MM.1S (cell line): ENCODE results near the gene TRNP1.

Source experiments
- EZH2 ChIP-seq: fragments of 300-600 bp; sonication (generic); optimal IDR thresholded peaks from 2 replicates; pipeline ENCODE3; 2017; ENCODE audit warnings: low read depth, mild to moderate bottlenecking, antibody characterized with exemption, low read length, mixed read lengths
- EZH2phosphoT487 ChIP-seq: fragments of 300-600 bp; sonication (generic); IDR thresholded peaks from 2 replicates; pipeline ENCODE4 v1.6.1; 2018; ENCODE audit warnings: antibody characterized with exemption, low read length
- TF ChIP-seq, protein P1 (sequence below): fragments of 300-600 bp; sonication (generic); IDR thresholded peaks from 2 replicates; pipeline ENCODE4 v1.5.1; 2016; ENCODE audit warnings: antibody characterized with exemption, low read length, mixed read lengths

DNA sequence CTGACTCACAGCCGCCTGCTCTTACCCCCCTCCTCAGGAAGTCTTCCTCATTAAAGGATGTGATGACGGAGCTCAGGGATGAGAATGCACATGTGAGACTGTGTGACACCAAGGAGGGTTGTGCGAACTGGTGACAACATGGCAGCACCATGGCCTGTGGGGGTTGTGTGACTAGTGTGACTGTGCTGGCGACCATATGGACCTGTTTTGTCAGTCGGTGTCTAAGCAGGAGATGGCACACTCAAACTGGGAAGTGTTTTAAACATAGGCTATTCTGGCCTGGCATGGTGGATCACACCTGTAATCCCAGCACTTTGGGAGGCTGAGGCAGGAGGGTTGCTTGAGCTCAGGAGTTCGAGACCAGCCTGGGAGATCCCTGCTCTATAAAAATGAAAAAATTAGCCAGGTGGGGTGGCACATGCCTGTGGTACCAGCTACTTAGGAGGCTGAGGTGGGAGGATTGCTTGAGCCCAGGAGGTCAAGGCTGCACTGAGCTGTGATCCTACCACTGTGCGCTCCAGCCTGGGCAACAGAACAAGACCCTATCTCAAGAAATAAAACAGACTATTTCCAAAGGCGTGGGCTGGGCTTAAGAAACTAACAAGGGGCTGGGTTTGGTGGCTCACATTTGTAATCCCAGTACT is 7.4 kb downstream of the TRNP1 start:
- TF ChIP-seq, protein P1, sequence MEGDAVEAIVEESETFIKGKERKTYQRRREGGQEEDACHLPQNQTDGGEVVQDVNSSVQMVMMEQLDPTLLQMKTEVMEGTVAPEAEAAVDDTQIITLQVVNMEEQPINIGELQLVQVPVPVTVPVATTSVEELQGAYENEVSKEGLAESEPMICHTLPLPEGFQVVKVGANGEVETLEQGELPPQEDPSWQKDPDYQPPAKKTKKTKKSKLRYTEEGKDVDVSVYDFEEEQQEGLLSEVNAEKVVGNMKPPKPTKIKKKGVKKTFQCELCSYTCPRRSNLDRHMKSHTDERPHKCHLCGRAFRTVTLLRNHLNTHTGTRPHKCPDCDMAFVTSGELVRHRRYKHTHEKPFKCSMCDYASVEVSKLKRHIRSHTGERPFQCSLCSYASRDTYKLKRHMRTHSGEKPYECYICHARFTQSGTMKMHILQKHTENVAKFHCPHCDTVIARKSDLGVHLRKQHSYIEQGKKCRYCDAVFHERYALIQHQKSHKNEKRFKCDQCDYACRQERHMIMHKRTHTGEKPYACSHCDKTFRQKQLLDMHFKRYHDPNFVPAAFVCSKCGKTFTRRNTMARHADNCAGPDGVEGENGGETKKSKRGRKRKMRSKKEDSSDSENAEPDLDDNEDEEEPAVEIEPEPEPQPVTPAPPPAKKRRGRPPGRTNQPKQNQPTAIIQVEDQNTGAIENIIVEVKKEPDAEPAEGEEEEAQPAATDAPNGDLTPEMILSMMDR: no peak
- no peak for TF ChIP-seq EZH2phosphoT487
- no peak for TF ChIP-seq EZH2
